C4-2B (cell line): Measurements from ENCODE around the gene LYRM4.

Experiments used
- CTCF ChIP-seq: fragments of 450-650 bp; conservative IDR thresholded peaks from 2 replicates; pipeline ENCODE4 v1.5.1; 2017; ENCODE audit warnings: mild to moderate bottlenecking
- ZFX ChIP-seq: fragments of 450-650 bp; IDR thresholded peaks from 2 replicates; pipeline ENCODE4 v1.6.1; 2017

GRCh38 chr6:5066456-5067093 lies 194.2 kb downstream of the LYRM4 start:
- TF ChIP-seq CTCF (no peak), ZFX (no peak)
